Measurements from ENCODE around the gene KRR1.
"Not testable (repeated sequence)": the region's sequence is repeated elsewhere in the genome, so short reads cannot be mapped to it uniquely, and the experiment has no call there.

Gene KRR1

GRCh38 chr12:75474116-75474515 is 37.3 kb downstream of the KRR1 start:
- no peak for DNase-seq

- DNase-seq, result no peak
Observed at GRCh38 chr12:75471902-75472890, 39.2 kb downstream of the KRR1 start.

GRCh38 chr12:75460204-75460603 is 51.2 kb downstream of the KRR1 start:
- no peak for DNase-seq

- no peak for DNase-seq
Observed at GRCh38 chr12:75459755-75460154, 51.7 kb downstream of the KRR1 start.

GRCh38 chr12:75457866-75458265 is 53.5 kb downstream of the KRR1 start:
- not testable (repeated sequence) for DNase-seq

- no peak for DNase-seq
Observed at GRCh38 chr12:75457191-75457590, 54.2 kb downstream of the KRR1 start.

- DNase-seq, result no peak
Observed at GRCh38 chr12:75455839-75456238, 55.6 kb downstream of the KRR1 start.

GRCh38 chr12:75452675-75453330 is 58.6 kb downstream of the KRR1 start:
- no peak for DNase-seq

- DNase-seq, result no peak
Observed at GRCh38 chr12:75447691-75448393, 63.6 kb downstream of the KRR1 start.

GRCh38 chr12:75446857-75447256 is 64.6 kb downstream of the KRR1 start:
- no peak for DNase-seq

GRCh38 chr12:75445137-75445507 is 66.3 kb downstream of the KRR1 start:
- not testable (repeated sequence) for DNase-seq

GRCh38 chr12:75444429-75445136 is 66.8 kb downstream of the KRR1 start:
- DNase-seq, result no peak

GRCh38 chr12:75443709-75444108 is 67.7 kb downstream of the KRR1 start:
- no peak for DNase-seq

- DNase-seq, result not testable (repeated sequence)
Observed at GRCh38 chr12:75442454-75442853, 69.0 kb downstream of the KRR1 start.

GRCh38 chr12:75441687-75442449 is 69.5 kb downstream of the KRR1 start:
- not testable (repeated sequence) for DNase-seq
